HCEC 1CT (cell line): ENCODE measurements around the gene STXBP2.

Source experiments
- DNase-seq: peaks from one replicate; pipeline ENCODE4 v3.0.0-alpha.2; 2017

The STXBP2 gene

DNA sequence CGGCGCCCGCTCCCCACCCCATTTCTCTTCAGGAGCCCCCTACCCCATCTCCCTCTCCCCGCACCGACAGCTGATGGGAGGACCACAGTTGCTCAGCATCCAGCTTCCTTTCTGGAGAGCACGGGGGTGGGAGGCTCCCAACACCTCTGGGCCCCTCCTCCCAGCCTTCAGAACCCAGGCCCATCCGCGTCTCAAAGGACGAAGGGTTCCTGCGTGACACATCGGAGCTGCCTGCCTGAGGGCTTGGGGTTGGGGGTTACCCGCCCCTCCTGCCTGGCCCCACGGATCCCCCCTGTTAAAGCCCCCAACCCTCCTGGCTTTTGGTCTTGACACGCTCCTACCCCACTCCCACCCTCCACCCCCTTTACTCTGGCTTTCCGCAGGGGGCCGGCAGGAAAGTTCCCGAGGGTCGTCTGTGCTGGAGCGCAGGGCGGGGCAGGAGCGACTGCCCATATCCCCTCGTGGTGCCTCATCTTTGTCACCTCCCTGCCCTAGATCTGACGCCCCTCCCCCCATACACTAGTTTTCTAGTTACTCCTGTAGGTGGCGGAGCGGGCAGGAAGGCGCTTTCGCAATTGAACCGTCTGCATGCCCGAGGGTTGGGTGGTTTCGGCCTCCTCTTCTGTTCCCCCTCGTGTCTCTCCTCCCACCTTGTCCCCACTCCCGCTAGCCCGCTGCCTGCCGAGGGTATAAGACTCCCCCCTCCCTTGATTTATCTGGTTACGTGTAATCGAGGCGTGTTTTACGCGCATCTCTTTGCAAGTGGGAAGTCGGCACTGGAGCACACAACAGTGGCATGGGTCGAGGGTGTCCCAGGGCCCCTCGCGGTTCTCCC lies 44.6 kb downstream of the STXBP2 start:
- peak; percentile 32 for DNase-seq

DNA sequence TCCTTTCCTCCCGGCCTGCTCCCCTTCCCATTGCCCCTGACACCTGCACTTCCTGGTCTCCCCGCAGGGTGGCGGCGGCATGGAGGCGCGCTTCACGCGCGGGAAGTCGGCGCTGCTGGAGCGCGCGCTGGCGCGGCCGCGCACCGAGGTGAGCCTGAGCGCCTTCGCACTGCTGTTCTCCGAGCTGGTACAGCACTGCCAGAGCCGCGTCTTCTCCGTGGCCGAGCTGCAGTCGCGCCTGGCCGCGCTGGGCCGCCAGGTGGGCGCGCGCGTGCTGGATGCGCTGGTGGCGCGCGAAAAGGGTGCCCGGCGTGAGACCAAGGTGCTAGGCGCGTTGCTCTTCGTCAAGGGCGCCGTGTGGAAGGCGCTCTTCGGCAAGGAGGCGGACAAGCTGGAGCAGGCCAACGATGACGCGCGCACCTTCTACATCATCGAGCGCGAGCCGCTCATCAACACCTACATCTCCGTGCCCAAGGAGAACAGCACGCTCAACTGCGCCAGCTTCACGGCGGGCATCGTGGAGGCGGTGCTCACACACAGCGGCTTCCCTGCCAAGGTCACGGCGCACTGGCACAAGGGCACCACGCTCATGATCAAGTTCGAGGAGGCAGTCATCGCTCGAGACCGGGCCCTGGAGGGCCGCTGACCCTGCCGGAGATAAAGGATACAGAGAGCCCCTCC lies 45.4 kb downstream of the STXBP2 start:
- no peak for DNase-seq

DNA sequence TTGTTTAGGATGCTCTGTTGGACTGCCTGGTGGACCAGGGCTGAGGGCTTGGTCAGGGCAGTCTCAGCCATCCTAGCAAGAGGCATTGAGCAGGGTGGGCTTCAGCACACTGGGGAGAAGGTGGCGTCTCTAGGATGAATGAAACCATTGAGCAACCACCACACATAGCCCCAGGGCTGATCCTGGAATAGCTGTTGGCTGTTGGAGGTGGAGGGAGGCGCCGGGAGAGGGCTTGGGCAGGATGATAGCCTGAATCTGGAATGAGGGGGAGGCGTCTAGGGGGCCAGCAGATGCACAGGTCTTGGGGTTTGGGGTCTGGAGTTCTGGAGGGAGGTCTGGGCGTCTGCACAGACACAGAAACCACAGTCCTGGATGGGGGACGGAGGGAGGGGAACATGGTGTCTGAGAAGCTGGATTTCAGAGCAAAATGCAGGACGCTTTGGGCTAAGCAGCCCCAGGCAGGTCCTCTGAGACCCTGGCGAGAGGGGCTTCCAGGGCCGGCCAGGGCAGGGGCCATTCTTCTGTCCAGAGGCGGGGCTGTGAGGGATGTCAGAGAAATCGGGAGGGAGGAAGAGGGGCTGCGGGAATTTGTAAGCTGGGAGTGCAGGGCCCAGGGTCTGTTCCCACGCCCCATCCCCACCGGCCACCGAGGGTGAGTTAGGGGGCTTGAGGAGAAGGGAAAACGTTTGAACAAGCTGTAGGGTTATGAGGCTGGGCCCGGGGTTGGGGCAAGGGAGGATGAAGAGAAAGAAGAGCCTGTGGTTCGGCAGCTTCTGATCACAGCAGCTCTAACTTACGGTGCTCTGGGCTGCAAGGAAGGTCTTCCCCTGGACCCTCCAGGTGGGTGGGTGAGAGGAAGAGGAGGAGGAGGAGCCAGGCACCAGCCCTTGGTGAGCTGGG lies 48.9 kb downstream of the STXBP2 start:
- DNase-seq = no peak

GRCh38 chr19:7687177-7687576 lies 50.3 kb downstream of the STXBP2 start:
- no peak for DNase-seq

- no peak for DNase-seq
Observed at GRCh38 chr19:7689165-7689564, 52.3 kb downstream of the STXBP2 start.

DNA sequence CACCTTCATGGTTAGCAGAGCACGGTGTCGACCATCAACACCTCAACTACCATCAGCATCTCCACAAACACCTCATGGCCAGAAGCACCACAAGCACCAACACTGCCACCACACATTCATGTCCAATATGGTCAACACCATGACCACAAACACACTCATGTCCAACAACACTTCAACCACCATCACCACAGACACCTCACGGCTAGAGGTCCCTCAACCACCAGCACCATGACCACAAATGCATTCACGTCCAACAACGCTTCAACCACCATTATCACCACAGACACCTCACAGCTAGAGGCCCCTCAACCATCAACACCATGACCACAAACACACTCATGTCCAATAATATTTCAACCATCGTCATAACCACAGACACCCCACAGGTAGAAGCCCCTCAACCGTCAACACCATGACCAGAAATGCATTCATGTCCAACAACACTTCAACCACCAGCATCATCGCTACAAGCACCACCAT lies 53.9 kb downstream of the STXBP2 start:
- no peak for DNase-seq

DNA sequence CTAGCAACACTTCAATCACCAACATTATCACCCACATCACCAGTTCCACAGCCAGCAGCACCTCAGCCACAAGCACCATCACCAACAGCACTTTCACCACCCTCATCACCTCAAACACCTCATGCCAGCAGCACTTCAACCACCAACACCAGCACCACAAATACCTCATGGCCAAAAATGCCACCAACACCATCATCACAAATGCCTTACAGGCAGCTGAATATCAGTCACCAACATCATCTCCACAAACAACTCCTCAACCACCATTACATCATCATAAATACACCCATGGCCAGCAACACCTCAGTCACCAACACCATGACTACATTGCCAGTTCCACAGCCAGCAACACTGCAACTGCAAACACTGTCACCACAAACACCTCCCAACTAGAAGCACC lies 54.6 kb downstream of the STXBP2 start:
- no peak for DNase-seq

DNA sequence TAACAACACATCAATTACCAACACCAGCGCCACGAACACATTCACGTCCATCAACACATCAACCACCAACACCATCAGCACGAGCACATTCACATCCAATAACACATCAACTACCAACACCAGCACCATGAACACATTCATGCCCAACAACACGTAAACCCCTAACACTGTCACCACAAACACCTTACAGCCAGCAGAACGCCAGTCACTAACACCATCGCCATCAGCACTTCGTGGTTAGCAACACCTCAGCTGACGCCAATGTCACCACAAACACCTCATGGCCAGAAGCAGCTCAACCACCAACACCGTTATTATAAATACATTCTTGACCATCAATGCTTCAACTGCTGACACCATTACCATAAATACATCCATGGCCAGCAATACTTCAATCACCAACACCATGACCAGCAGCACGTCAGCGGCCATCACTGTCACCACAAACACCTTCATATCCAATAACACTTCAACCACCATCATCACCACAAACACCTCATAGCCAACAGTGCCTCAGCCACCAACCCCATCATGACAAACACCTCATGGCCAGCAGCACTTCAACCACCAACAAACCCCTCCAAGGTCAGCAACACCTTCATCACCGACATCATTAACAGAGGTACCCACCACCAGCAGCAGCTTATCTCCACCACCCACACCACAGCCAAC lies 55.6 kb downstream of the STXBP2 start:
- no peak for DNase-seq

GRCh38 chr19:7694499-7694898 lies 57.6 kb downstream of the STXBP2 start:
- DNase-seq = no peak
